CD8-positive, alpha-beta memory T cell (primary cell): Measurements from ENCODE around the gene SPRYD4. TPM values are rescaled to one million over a fixed set of nuclear protein-coding genes. Genes with fewer than 3 reads are reported as not detected.
"Not testable (repeated sequence)": the region's sequence is repeated elsewhere in the genome, so short reads cannot be mapped to it uniquely, and the experiment has no call there.

Experiments
- CTCF ChIA-PET: fragments of 350-600 bp; sonication (Branson Sonifier 250); formaldehyde crosslinking; loops from one replicate; lab custom pipeline; 2021; ENCODE audit warnings: antibody characterized with exemption; lab: Charles Lee
- POLR2A ChIA-PET: fragments of 350-600 bp; sonication (Branson Sonifier 250); formaldehyde crosslinking; loops from one replicate; lab custom pipeline; 2021; ENCODE audit warnings: antibody characterized with exemption; lab: Charles Lee
- DNase-seq, 5 donors: peaks; one replicate each; pipeline versions ENCODE4 v3.0.0 to v3.0.0-alpha.2; 2020 to 2022; ENCODE audit warnings: mixed read lengths in 1 of 5
- H3K27ac ChIP-seq: one replicate; pipeline ENCODE4 v1.7.0; 2013; ENCODE audit warnings: low read depth, mild to moderate bottlenecking, low read length, moderate library complexity
- H3K27me3 ChIP-seq: 2 replicates; pipeline ENCODE4 v1.7.0; 2013; ENCODE audit warnings: low read length, mild to moderate bottlenecking; ENCODE audit not compliant: insufficient read depth, poor library complexity, severe bottlenecking
- H3K36me3 ChIP-seq: 2 replicates; pipeline ENCODE4 v1.7.0; 2013; ENCODE audit warnings: mild to moderate bottlenecking, low read length, moderate library complexity; ENCODE audit not compliant: insufficient read depth
- H3K4me1 ChIP-seq: 2 replicates; pipeline ENCODE4 v1.7.0; 2013; ENCODE audit warnings: mild to moderate bottlenecking, low read length, moderate library complexity; ENCODE audit not compliant: insufficient read depth
- H3K4me3 ChIP-seq: 2 replicates; pipeline ENCODE4 v1.7.0; 2013; ENCODE audit warnings: mild to moderate bottlenecking, low read length
- H3K9me3 ChIP-seq: 2 replicates; pipeline ENCODE4 v1.7.0; 2013; ENCODE audit warnings: mild to moderate bottlenecking, low read length
- H3K27ac Mint-ChIP-seq, 8 donors: one replicate each; pipeline ENCODE4 v1.8.0; 2020 to 2021; ENCODE audit warnings: mixed read lengths in 8 of 8, mild to moderate bottlenecking in 6 of 8, inconsistent platforms in 3 of 8, moderate library complexity in 3 of 8
- H3K27me3 Mint-ChIP-seq, 2 donors: one replicate each; pipeline ENCODE4 v1.8.0; 2020 to 2021; ENCODE audit warnings: mixed read lengths in 2 of 2, mild to moderate bottlenecking in 1 of 2, moderate library complexity in 1 of 2
- H3K36me3 Mint-ChIP-seq, 3 donors: one replicate each; pipeline ENCODE4 v1.8.0; 2020 to 2021; ENCODE audit warnings: mixed read lengths in 3 of 3, inconsistent platforms in 1 of 3, mild to moderate bottlenecking in 1 of 3
- H3K4me1 Mint-ChIP-seq, 3 donors: one replicate each; pipeline ENCODE4 v1.8.0; 2020 to 2021; ENCODE audit warnings: mixed read lengths in 3 of 3, inconsistent platforms in 1 of 3, mild to moderate bottlenecking in 1 of 3
- H3K4me3 Mint-ChIP-seq, 7 donors: one replicate each; pipeline ENCODE4 v1.8.0; 2020 to 2021; ENCODE audit warnings: mixed read lengths in 7 of 7, mild to moderate bottlenecking in 6 of 7, moderate library complexity in 4 of 7, inconsistent platforms in 2 of 7
- H3K9me3 Mint-ChIP-seq, 5 donors: one replicate each; pipeline ENCODE4 v1.8.0; 2020 to 2022; ENCODE audit warnings: mixed read lengths in 5 of 5, mild to moderate bottlenecking in 3 of 5, moderate library complexity in 2 of 5, inconsistent platforms in 1 of 5
- polyA plus RNA-seq: library from polyadenylated mRNA; unstranded; fragments of 300-500 nt; fragmentation: Illumina TruSeq; gene quantifications from one replicate; pipeline ENCODE4 v1.2.3, GENCODE V29; 2021
- total RNA-seq, 2 experiments: library from RNA; stranded (reverse); gene quantifications; one replicate each; pipeline ENCODE4 v1.2.3, GENCODE V29; 2021

The SPRYD4 gene
- total and polyA plus RNA-seq, 3 experiments from 2014 or later, result 1.1 to 3.9 (median 3.7) TPM

DNA sequence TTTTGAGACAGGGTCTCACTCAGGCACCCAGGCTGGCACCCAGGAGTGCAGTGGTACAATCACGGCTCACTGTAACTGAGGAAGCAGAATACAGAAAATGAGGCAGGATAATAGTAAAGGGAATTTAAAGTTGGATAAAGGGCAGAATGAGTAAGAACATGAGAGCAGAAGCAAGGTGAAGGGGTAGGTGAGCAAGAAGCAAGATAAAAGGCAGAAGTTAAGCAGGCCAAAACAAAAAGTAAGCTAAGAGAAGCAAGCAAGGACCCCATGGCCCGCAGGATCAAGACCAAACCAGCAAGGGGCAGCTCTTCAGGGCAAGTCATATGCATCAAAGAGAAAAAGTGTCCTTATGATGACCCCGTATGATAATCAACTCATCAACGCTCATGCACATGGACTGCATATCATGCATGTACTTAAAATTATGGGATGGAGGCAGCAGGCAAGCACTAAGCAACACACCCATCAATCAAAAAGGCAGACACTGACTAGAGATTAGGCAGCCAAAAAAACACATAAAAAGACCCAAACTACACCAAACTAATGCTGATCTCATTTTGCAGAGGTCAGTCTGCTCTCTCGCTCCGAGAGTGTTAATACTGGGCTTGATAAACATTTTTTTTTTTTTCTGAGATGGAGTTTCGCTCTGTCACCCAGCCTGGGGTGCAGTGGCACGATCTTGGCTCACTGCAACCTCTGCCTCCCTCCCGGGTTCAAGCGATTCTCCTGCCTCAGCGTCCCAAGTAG is 30.8 kb upstream of the SPRYD4 start:
- peaks cover 0 to 4% (median 0%) of the 10 kb centered on the region in 3 donors for H3K36me3 Mint-ChIP-seq
- Histone ChIP-seq H3K27me3 (no peaks in the 10 kb centered on the region), H3K4me1 (no peaks in the 10 kb centered on the region), H3K36me3 (no peaks in the 10 kb centered on the region), H3K4me3 (no peak overlapping the region), H3K27ac (peak overlapping the region; percentile 64), H3K9me3 (no peaks in the 10 kb centered on the region)
- ChIA-PET CTCF (no interaction called here), POLR2A (no interaction called here)
- DNase-seq, result no peak
- H3K27me3 Mint-ChIP-seq, result peaks cover 0 to 2% of the 10 kb centered on the region in 2 donors
- peak overlapping the region in 2 of 8 donors; percentile 15 to 89 for H3K27ac Mint-ChIP-seq
- no peak overlapping the region for H3K4me3 Mint-ChIP-seq
- peaks cover 0 to 1% (median 0%) of the 10 kb centered on the region in 3 donors for H3K4me1 Mint-ChIP-seq
- H3K9me3 Mint-ChIP-seq, result peaks cover 0 to 4% (median 0%) of the 10 kb centered on the region in 5 donors

DNA sequence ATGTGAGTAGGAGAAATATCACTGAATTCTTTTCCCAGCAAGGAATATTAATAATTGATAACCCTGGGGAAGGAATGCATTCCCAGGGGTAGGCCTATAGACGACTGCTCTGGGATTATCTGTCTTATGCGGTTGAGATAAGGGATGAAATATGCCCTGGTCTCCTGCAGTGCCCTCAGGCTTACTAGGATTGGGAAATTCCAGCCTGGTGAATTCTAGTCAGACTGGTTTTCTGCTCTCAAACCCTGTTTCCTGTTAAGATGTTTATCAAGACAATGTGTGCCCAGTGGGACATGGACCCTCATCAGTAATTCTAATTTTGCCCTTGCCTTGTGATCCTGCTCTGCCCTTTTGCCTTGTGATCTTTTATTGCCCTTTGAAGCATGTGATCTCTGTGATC is 25.2 kb upstream of the SPRYD4 start:
- CTCF ChIA-PET, H3K4me1 ChIP-seq, H3K27ac ChIP-seq, H3K9me3 ChIP-seq, H3K27me3 Mint-ChIP-seq, H3K4me3 Mint-ChIP-seq, H3K4me1 Mint-ChIP-seq, H3K9me3 Mint-ChIP-seq, POLR2A ChIA-PET, DNase-seq, H3K36me3 ChIP-seq, H3K27me3 ChIP-seq, H3K4me3 ChIP-seq: not testable (repeated sequence)
- H3K27ac Mint-ChIP-seq, result peak overlapping the region in 1 of 8 donors; percentile 70
- peaks cover 0 to 15% (median 0%) of the 10 kb centered on the region in 3 donors for H3K36me3 Mint-ChIP-seq

DNA sequence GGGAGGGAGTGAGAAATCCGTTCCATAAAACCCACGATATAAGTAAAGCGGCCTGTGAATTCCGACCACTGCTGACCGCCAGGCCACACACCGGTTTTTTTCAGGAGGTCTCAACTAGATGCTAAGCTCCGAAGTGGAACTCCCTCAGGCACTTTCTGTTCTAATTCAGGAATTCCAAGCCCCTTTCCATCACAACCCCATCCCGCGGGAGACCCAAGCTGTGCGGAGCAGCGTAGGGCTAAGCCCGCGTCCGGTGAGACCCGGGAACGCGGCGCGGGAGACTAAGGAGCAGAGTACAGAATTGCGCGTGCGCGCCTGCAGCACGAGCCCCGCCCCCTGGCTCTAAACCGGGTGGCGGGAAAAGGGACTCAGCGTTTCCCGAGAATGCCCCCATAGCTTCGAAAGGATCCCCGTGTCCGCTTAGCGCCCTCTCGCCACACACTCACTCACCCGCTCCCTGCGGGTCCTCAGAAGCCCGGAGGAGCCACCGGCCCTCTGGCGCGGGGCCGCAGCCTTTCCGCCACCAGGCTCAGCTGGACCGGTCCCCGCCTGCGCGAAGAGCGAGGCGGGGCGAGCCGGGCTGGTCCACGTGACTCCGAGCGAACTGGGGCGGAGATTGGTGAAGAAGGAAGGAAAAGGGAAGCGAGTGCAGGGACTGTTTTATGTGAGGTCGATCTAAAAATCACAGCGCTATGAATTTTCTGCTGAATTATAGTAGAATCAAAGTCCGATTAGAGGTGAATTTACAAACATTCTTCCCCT is 19.3 kb upstream of the SPRYD4 start, which contains the start of gene TIMELESS:
Gene TIMELESS, minus strand, starts transcription at position 567 of the 762 bp plus-strand sequence. CDS start 15,256 bp downstream, outside the sequence.
- H3K27me3 Mint-ChIP-seq, result no peaks in the 10 kb centered on the region
- H3K4me1 Mint-ChIP-seq, result peaks cover 14 to 18% (median 16%) of the 10 kb centered on the region in 3 donors

DNA sequence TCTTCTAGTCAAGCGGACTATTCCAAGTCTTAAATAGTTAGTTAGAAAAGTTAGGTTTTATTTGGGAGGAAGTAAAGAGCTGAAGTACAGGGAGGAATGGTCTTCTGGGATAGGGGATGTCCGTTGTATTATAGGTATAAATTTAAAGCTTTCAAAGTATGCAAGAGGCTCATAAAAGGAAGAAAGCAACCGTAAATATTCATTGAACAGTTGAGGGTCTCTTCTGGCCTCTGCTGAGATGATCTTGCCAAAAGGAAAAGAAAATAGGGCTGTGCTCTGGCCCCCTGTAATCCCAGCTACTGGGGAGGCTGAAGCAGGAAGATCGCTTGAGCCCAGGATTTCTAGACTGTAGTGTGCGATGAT is 18.8 kb upstream of the SPRYD4 start:
- Histone ChIP-seq H3K4me3 (peak overlapping the region; percentile 92), H3K27me3 (no peaks in the 10 kb centered on the region), H3K36me3 (no peaks in the 10 kb centered on the region), H3K4me1 (peaks cover 8% of the 10 kb centered on the region), H3K27ac (peak overlapping the region; percentile 66), H3K9me3 (no peaks in the 10 kb centered on the region)
- no peaks in the 10 kb centered on the region for H3K9me3 Mint-ChIP-seq
- CTCF ChIA-PET, result interaction anchor here (1.0 to 4.6 kb wide), 8 partner anchors 12 to 331 kb away, joined by 3 to 27 read pairs (median 4); partner anchors contain the start of genes CNPY2 and SMARCC2
- no peak for DNase-seq
- H3K4me3 Mint-ChIP-seq, result peak overlapping the region; percentile 91 to 96 (median 93)
- POLR2A ChIA-PET, result interaction anchor here (0.5 to 1.9 kb wide), 13 partner anchors 9 to 1273 kb away, joined by 3 to 9 read pairs (median 4); partner anchors contain the start of genes COQ10A, IL23A, ORMDL2 and PAN2
- no peaks in the 10 kb centered on the region for H3K27me3 Mint-ChIP-seq
- peaks cover 14 to 16% (median 16%) of the 10 kb centered on the region in 3 donors for H3K4me1 Mint-ChIP-seq
- H3K36me3 Mint-ChIP-seq, result peaks cover 0 to 4% (median 3%) of the 10 kb centered on the region in 3 donors
- H3K27ac Mint-ChIP-seq, result peak overlapping the region; percentile 60 to 98 (median 95)

More for the DNA sequence above, 19.3 kb upstream of the SPRYD4 start, which contains the start of gene TIMELESS:
- ChIA-PET CTCF (interaction anchor here (1.0 to 4.6 kb wide), 6 partner anchors 12 to 260 kb away, joined by 3 to 27 read pairs (median 4); partner anchors contain the start of genes CNPY2 and SMARCC2), POLR2A (interaction anchor here (0.7 to 1.9 kb wide), 12 partner anchors 10 to 631 kb away, joined by 3 to 6 read pairs (median 3); partner anchors contain the start of genes COQ10A, IL23A, ORMDL2 and PAN2)
- H3K4me1 ChIP-seq, result peaks cover 8% of the 10 kb centered on the region
- Mint-ChIP-seq H3K4me3 (peak within 1 kb of the TSS; percentile 91 to 96 (median 93)), H3K27ac (peak within 1 kb of the TSS; percentile 60 to 98 (median 95)), H3K9me3 (peaks cover 0 to 4% (median 0%) of the 10 kb centered on the region in 5 donors), H3K36me3 (peaks cover 0 to 9% (median 4%) of the 10 kb centered on the region in 3 donors)
- H3K36me3 ChIP-seq, result no peaks in the 10 kb centered on the region
- H3K4me3 ChIP-seq, result peak within 1 kb of the TSS; percentile 92
- H3K9me3 ChIP-seq, result no peaks in the 10 kb centered on the region
- DNase-seq, result peak; percentile 78 to 88 (median 84)
- H3K27me3 ChIP-seq, result no peaks in the 10 kb centered on the region
- H3K27ac ChIP-seq, result peak within 1 kb of the TSS; percentile 66

DNA sequence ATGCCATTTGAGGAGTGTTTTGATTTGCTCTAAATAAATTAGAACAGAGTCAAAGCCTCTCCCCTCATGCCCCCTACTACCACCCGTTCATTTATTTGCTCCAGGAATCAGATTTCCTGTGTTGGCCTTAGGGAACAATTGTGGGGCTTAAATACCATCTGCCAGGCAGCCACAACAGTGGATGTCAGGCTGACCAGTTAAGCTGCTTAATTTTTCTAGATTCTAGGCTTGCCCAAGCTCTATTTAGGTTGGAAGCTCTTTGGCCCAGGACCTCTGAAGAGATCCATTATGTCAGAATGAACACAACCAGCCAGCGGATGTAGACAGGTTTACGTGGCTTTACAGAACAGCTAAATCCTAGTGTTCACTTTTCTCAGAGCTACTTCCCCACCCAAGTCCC is 18.1 kb upstream of the SPRYD4 start:
- H3K27ac ChIP-seq, result no peak overlapping the region
- H3K36me3 ChIP-seq, result no peaks in the 10 kb centered on the region
- POLR2A ChIA-PET, result interaction anchor here (0.5 to 1.9 kb wide), 12 partner anchors 10 to 1273 kb away, joined by 3 to 7 read pairs (median 4); partner anchors contain the start of genes ORMDL2, PYM1, SMARCC2 and SPRYD4
- no peaks in the 10 kb centered on the region for H3K9me3 ChIP-seq
- H3K4me3 Mint-ChIP-seq, result peak overlapping the region; percentile 91 to 96 (median 93)
- H3K4me1 ChIP-seq, result peaks cover 8% of the 10 kb centered on the region
- H3K27me3 ChIP-seq, result no peaks in the 10 kb centered on the region
- no peaks in the 10 kb centered on the region for H3K27me3 Mint-ChIP-seq
- peak overlapping the region in 6 of 8 donors; percentile 40 to 97 (median 94) for H3K27ac Mint-ChIP-seq
- H3K4me3 ChIP-seq, result peak overlapping the region; percentile 92
- no peak for DNase-seq
- CTCF ChIA-PET, result interaction anchor here (0.9 to 4.6 kb wide), 6 partner anchors 11 to 332 kb away, joined by 3 to 27 read pairs (median 4); partner anchors contain the start of gene CNPY2
- peaks cover 0 to 4% (median 0%) of the 10 kb centered on the region in 3 donors for H3K36me3 Mint-ChIP-seq
- no peaks in the 10 kb centered on the region for H3K9me3 Mint-ChIP-seq
- H3K4me1 Mint-ChIP-seq, result peaks cover 14 to 16% (median 16%) of the 10 kb centered on the region in 3 donors

DNA sequence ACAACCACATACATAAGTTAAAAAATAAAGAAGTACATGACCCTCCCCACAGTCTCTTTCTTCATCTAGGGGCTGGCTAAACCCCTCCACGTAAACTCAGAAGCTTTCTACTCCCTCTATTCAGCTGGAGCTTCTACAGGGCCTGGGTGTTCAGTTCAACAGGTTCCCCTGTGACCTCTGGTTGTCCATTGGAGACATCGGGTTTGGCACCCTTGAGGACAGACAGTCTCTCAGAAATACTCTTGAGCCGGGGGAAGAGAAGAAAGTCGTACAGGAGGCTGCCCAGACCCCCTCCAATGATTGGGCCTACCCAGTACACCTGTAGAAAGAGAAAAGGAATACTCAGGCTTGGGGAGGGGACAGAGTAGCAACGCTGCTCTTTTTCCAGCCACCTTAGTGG is 17.2 kb upstream of the SPRYD4 start:
- Histone ChIP-seq H3K36me3 (no peaks in the 10 kb centered on the region), H3K27ac (no peak overlapping the region), H3K4me3 (no peak overlapping the region), H3K9me3 (no peaks in the 10 kb centered on the region), H3K4me1 (peaks cover 8% of the 10 kb centered on the region), H3K27me3 (no peaks in the 10 kb centered on the region)
- DNase-seq, result no peak
- ChIA-PET POLR2A (interaction anchor here (0.6 to 0.7 kb wide), 3 partner anchors 53 to 524 kb away, joined by 3 to 5 read pairs (median 3); partner anchors contain the start of gene PYM1), CTCF (interaction anchor here (1.4 to 4.6 kb wide), 2 partner anchors 13 to 332 kb away, joined by 3 to 27 read pairs; no protein-coding TSS in a partner anchor)
- Mint-ChIP-seq H3K36me3 (peaks cover 0 to 4% (median 0%) of the 10 kb centered on the region in 3 donors), H3K27me3 (peaks cover 0 to 2% of the 10 kb centered on the region in 2 donors), H3K9me3 (no peaks in the 10 kb centered on the region), H3K4me1 (peaks cover 14 to 16% (median 16%) of the 10 kb centered on the region in 3 donors), H3K4me3 (peak overlapping the region in 3 of 7 donors; percentile 9 to 68 (median 62)), H3K27ac (no peak overlapping the region)

DNA sequence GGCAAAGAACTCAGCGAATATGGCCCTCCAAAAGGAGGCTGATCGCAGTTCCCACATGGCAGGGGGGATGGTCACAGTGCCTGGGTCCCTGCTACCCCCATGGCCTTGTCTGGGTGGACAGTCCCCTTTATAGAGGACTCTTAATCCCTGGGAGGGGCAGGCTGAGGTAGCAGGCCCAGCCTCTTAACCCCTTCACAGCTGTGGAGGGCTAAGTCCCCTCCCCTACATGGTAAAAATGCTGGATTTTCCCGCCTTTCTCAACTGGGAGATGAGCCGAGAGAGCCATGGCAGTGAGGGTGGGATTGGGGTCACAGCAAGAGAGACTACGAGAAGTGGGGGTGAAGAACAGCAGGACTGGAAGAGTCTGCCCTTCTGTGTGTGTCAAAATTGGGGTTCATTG is 13.8 kb upstream of the SPRYD4 start, which contains the start of gene MIP:
Gene MIP, minus strand, starts transcription at position 101 of the 400 bp plus-strand sequence. Its CDS starts 44 bp downstream, at position 57.
- H3K27me3 Mint-ChIP-seq, result peaks cover 0 to 2% of the 10 kb centered on the region in 2 donors
- H3K9me3 Mint-ChIP-seq, result no peaks in the 10 kb centered on the region
- Histone ChIP-seq H3K4me3 (no peak within 1 kb of the TSS), H3K36me3 (no peaks in the 10 kb centered on the region), H3K27ac (no peak within 1 kb of the TSS), H3K4me1 (peaks cover 6% of the 10 kb centered on the region), H3K27me3 (no peaks in the 10 kb centered on the region), H3K9me3 (no peaks in the 10 kb centered on the region)
- no peaks in the 10 kb centered on the region for H3K36me3 Mint-ChIP-seq
- peak within 1 kb of the TSS in 1 of 8 donors; percentile 60 for H3K27ac Mint-ChIP-seq
- peaks cover 3 to 8% (median 6%) of the 10 kb centered on the region in 3 donors for H3K4me1 Mint-ChIP-seq
- H3K4me3 Mint-ChIP-seq, result peak within 1 kb of the TSS in 1 of 7 donors; percentile 40
- DNase-seq, result no peak
- CTCF ChIA-PET, result interaction anchor here (1.0 to 1.7 kb wide), 2 partner anchors 9 to 265 kb away, joined by 3 to 4 read pairs; partner anchors contain the start of gene SMARCC2
- POLR2A ChIA-PET, result interaction anchor here (0.6 kb wide), 1 partner anchor 358 kb away, joined by 3 read pairs; no protein-coding TSS in a partner anchor
